HG03196 (cell line): ENCODE results near the gene TAC3.
"Not testable (repeated sequence)": the region's sequence is repeated elsewhere in the genome, so short reads cannot be mapped to it uniquely, and the experiment has no call there.

Source experiments
- ATAC-seq: cut with Tn5 transposase; IDR thresholded peaks from one replicate; pipeline ENCODE4 v1.9.1; 2021; ENCODE audit not compliant: unreplicated experiment

The TAC3 gene

DNA sequence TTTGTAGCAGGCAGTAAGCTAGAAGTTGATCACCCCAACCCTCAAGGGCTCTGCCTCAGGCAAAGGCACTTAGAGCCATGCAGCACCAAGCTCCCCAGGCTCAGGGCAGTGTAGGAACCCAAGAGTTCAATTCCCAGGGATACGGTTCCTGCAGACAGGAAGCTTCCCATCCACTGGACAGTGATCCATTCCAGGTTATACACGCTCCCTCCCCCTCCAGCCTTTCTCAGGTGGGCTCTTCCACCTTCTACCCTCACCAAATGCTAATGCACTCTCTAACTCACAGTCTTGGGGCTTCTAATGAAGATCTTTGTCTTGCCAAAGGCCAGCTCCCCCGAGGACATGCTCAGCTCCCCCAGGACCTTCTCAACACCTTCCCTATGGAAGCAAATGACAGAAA, 20.9 kb upstream of the TAC3 start:
- ATAC-seq = no peak

DNA sequence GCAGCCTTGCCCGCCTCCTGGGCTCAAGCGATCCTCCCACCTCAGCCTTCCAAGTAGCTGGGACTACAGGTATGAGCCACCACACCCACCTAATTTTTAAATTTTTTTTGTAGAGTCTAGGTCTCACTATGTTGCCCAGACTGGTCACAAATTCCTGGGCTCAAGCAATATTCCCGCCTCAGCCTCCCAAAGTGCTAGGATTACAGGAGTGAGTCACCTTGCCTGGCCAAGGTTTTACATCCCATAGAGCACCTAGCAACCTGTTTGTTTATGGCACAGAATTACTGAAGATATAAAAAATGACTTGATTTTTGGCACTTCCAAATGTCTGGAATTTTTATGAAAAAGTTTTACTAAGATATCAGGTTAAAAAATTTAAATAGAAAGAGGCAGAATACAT, 17.1 kb upstream of the TAC3 start:
- ATAC-seq = no peak

DNA sequence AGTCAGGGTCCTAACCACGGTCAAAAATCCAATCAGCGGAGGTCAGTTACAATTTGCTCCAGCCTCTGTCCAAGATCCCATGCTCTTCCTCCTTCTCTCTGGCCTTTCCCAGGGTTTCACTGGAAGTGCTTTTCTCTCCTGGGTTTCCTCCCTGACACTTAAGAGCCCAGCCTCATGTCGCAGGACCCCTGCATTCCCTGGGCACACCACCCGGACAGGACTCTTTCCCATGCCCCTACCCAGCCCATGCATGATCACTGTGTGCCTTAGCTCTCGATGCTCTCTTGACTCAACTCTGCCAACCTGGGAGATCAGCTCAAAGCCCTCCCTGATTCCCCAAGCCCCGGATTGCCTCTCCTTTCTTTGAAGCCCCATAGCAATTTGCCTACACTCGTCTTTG, 15.5 kb upstream of the TAC3 start:
- no peak for ATAC-seq

DNA sequence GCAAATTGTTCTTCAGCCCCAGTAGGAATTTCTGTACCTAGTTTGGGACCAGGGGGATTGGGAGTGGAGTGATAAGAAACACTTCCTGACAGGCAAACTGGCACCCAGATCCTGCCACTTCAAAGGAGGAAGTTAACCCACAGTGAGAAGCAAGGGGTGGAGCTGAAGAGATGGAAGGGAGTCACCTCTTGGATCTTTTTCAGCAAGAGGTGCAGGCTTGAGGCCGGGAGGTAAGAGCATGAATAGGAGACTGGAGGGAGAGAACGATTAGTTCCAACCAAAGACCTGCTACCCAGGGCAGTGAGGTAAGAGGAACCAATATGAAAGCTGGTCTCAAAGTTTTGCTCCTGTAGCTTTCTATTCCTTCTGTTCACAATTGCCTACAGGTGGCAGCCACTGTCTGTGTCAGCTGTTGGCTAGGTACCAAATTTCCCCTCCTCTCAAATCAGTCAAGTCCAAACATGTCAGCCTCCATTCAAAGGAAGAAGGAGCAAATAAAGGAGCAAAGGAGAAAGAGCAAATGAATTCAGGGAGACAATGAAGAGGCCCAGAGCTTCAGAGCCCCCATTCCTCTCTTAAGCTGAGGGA, 14.9 kb upstream of the TAC3 start:
- no peak for ATAC-seq

DNA sequence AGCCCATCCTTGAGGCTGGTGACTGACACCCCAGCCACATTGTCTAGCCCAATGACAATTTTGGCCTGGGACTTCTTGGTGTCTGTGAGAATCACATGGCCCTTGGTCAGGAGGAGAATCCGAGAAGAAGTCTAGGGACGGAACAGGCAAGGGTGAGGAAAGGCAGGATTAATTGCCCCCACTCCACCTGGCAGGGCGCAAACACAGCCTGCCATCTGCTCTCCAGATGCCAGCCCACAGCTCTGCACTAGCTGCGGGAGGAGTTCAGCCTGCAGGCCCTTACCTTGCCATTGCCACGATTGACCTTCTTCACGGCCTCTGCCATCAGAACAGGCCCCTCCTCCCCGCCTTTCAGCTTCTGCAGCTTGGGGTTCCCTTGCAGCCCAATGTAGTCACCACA, 13.1 kb upstream of the TAC3 start:
- ATAC-seq = no peak

DNA sequence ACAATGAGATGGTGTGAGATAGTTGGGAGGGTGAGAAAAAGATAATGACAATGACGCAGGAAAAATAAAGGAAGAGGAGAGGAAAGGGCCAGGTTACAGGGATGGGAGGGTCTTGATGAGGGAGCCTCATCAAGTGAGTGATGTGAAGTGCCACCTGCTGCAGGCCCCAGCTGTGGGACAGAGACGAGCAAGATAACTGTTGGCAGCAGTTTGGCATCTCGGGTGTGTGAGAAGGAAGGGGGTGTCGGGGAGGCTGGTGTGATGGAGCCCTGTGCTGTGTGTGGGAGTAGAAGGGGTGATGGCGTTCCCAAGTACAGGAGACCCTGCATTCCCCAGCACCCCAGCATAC, 11.4 kb upstream of the TAC3 start:
- no peak for ATAC-seq

DNA sequence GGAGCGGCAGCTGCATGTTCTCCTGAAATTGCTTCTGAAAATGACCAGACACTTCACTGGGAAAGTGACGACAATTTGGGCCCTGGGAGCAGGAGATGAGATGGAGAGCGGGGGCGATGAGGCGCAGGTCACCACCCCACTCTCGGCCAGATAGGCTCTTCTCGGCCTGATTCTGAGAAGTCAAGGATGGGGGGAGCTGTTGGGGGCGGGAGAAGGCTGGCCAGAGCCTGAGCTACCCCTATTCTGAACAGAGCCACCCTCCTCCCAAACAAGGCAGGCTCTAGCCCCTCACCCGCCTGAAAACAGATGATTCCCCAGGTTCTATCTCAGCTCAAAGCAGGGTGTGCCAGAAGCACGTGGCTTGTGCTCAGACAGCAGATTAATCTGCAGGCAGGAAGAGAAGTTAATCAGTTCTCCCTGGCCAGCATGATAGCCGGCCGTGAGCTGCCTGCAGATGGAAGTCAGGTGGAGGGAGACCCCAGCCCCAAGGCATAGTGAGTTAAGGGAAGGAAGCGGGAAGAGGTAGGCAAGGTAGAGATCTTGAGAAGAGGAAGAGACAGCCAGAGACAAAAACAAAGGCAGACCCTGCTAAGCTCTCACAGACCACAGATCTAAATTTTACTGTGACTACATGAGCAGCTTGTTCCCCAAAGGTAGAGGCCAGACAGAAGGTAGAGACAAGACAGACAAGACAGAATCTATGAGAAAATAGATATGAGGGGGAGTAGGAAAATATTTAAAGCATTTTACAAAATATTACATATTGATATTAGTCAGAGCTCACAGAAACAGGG, 10.9 kb upstream of the TAC3 start:
- no peak for ATAC-seq

DNA sequence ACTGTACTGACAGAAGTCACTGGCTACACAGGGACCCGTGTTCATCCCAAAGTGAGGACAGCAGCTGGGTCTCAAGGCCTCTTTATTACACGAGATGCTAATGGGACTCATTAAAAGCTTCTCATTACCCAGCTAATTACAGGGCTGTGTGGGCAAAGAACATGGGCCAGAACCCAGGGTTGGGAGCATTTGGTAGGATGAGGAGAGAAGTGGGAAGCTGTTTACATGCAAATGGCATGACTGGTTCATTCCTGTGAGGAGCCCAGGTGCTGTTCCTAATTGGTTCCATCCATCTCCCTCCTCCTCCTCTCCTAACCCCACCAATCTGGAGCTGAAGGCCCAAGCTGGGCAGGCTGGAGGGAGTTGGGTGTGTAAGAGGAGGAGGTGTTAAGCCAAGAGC, 8.9 kb upstream of the TAC3 start:
- no peak for ATAC-seq

DNA sequence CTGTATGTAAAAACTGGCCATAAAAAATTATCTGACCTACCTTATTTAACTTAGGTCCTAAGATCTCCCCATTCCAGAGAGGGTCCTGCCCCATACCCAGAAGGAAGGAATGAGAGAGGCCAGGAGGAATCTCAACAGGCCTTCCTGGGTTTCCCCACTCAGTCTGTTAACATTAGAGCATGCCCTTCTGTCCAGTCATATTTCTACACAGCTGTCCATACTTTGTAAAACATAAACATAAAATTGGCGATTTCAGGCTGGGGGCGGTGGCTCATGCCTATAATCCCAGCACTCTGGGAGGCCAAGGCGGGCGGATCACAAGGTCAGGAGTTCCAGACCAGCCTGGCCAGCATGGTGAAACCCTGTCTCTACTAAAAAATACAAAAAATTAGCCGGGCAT, 6.0 kb upstream of the TAC3 start:
- ATAC-seq = not testable (repeated sequence)

DNA sequence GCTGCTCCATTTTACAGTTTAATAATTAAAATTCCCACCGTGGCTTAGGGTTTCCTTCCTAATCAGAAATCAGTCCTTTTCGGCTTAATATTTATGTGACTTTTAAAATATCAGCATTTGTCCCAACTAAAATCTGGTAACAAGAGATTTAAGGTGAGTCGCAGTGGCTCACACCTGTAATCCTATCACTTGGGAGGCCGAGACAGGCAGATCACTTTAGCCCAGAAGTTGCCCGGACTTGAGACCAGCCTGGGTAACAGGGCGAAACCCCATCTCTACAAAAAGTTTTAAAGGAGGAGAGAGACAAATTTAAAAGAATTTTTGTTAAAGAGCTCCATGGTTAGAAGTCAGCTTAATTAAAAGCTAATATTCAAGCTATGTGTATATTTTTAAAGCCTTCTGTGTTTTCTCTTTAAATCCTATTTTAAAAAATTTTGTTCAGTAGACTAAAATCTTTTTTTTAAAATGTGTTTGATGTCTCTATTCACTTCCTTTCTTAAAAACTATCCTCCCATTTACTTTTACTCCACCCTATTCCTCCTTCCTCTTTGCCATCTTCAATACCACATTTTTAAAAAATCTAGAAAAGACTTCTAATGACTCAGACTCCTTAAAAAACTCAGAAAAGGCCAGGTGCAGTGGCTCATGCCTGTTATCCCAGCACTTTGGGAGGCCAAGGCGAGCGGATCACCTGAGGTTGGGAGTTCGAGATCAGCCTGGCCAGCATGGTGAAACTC, 3.8 kb upstream of the TAC3 start:
- no peak for ATAC-seq

DNA sequence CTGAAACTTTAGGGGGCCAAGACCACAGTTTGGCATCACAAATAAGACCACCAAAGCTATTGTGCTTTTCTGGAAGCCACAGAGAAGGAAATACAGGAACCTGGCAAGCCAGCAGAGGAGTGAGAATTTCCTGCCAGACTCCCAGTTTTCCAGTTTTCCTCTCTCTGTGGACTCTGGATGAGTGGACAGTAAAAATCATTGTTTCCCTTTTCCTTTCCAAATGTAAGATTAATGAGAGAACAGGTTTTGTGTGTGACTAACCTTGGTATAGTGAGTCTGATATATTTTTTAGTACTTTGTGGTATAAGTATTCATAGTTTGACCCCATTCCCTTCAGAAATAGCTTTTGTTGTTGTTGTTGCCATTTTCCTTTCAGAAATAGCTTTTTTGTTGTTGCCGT, 2.6 kb upstream of the TAC3 start:
- ATAC-seq = no peak

DNA sequence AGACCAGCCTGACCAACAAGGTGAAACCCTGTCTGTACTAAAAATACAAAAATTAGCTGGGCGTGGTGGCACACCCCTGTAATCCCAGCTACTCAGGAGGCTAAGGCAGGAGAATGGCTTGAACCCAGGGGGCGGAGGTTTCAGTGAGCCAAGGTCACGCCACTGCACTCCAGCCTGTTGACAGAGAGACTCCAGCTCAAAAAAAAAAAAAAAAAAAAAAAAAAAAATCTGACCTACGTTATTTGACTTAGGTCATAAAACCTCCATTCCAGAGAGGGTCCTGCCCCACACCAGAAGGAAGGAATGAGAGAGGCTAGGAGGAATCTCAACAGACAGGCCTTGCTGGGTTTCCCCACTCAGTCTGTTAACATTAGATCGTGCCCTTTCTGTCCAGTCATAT, 2.0 kb upstream of the TAC3 start:
- not testable (repeated sequence) for ATAC-seq

DNA sequence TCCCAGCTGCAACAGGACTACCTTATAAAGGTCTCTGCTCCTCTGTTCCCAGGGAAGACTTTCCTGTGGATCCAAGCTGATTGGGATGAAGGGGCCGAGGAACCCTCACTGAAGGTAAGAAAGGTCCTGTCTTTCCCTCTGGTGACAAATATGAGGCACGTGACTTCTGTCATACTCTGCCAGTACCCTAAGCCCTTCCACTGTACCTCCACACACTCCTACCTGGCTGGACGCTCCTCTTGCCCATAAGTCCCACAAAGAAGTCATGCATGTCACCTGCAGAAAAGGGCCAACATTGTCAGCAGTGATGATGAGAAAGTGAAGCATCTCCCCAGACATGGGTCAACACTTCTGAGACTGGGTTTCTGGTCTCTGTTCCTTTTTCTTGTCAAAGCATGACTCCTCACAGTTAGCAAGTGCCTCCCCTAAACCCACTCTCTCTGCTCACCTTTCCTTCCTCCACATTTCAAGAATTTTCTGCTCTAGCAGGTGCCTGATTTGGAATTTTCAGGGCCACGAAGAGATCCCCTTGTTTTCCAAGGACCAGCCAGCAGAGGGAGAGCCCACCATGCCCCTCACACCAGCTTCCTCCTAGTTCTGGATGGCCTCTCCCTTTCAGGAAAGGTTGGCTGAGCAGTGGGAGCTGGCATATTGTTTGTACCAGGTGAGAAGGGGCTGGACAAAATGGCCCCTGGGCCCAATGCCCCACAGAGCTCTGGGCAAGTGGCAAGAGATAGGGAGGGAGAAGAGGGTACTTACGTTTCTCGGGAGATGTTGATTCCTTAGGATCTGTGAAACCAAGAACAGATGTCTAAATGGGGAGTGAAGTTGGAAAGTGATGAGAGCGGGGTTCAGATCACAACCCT, 3.5 kb downstream of the TAC3 start:
- ATAC-seq = peak; percentile 60

DNA sequence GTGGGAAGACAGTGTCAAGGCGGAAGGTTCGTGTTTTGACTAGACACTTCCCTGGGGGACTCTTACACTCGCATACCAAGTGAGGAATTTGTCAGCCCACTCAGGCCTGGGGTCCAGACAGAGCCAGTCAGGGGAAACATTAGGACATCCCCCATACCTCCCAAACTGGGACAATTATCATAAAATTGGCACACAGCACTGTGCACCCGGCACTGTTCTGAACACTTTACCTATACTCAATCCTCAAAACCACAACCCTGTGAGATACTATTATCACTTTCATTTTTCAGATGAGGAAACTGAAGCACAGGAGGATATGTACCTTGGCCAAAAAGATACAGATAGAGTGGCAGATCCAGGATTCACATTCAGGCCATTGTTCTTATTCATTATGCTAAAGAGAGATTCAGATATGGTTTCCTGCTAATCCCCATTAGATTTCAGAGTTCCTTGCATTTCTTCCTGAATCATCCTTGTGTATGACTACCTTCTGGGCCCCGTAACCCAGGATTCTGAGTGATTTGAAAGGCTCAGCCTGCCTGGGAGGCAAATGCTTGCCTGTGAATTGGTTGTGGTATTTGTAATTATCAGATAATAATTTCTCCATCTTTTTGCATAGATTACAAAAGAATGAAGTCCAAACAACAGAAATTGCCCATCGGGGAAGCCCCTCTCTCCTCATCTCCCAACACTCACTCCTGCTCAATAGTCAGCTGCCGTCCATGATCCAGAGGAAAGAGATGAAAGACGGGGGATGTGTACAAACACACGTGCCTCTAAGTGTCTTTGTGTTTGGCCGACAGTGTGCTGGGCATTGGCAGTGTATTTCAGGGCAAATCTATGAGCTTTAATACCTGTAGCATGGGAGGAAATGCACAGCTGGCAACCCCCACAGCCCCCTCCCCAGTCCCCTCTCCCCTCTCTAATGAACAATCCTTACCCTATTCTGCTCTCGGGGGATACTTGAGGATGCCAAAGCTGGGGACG, 4.6 kb downstream of the TAC3 start:
- no peak for ATAC-seq

DNA sequence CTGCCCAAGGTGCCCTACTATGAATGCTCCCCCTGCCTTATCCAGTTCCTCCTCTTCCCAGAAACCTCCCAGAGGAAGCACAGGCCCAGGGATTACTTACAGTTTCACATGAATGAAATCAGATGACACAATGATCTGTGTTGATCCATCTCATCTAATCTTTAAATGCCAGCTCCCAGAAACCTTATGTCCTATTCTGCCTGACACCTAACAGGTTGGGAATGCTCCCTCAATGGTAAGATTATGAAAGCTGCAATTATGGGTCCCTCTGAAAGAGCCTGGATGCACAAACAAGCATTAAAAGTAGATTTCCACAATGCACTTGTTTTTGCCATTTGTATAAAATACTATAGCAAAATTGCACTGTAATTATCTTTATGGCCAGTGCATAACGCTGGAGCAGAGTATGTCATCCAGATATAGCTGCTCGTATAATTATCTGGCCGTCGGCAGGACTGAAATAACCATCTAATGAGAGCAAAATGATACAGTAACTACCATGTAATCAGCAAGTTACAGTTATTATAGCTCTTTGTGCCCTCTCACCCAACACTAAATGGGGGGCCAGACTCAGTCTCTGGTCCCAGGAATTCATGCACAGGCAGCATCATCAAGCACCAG, 5.6 kb downstream of the TAC3 start:
- no peak for ATAC-seq

DNA sequence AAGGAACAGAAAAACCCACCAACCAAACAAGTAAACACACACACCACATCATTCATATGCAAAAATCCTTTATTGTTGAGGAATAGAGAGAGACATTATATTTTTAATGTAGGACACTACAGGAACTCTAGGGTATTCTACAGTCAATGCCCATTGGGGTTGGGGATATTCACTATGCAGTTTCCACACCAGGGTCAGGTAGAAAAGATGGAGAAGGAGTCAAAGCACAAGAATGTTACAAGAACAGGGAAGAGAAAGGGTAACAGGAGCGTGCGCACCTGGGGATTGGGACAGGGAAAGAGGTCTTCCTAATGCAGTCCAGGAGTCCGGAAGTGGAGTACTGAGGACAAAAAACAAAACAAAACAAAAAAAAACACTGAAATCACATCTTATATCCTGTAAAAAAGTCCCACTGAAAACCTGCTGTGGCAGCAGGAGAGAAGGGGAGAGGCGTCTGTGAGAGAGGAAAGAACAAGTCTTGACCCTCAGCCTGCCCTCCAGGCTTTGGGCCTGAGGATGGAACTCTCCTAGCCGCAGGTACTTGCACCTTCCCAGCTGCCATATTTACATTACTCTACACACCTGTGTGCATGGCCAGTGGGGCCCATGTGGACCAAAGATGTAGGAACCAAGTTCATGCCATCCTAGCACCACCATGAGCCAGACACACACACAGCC, 6.2 kb downstream of the TAC3 start:
- ATAC-seq = no peak

DNA sequence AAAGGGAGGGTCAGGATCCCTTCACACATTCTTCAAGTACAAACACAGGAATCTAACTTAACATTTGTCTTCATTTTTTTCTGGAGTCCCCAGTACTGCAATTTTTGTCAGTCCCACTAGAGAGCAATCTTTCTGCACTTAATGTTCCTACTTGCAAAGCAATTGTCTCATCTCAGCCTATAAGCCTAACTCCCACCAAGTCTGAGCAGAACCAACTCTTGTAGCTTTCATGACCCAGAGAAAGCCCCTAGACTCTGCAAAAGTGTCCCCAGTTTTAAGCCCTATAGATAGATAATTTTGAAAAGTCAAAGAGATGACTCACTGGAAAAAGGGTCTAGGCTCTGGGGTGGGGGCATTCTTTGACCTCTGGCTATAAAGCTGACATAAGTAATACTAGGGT, 8.2 kb downstream of the TAC3 start:
- ATAC-seq = no peak

DNA sequence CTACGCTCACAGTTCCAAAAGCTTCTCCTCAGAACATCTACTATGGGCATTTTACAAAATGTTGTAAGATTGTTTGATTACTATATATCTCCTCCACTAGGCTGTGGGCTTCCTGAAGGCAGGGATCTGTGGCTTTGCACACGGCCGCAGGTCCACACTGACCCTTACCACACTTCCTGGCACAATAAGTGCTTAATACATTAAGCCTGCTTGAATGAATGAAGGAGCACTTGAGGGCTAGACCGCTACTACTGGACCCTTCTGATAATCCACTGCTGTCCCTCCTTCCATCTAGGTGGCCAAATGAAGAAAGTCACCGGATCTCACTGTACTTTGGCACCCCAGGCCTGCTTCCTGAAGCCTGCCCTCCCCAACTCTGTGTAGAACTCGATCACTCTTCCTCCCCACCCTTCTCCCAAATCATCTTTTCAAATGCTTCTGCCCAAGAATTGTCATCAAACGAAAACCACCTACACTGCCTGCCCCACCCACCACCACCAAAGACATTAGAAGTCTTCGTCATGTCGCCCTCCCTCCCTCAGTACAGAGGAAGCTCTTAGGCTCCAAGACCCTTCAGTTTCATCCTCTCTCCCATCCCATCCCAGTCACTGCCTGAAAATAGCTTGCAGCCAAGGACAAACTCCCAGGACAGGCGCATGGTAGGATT, 9.4 kb downstream of the TAC3 start:
- ATAC-seq = no peak
